Astrocyte (in vitro differentiated cells and primary cell): ENCODE results near the gene CBARP. TPM values are rescaled to one million over a fixed set of nuclear protein-coding genes. Genes with fewer than 3 reads are reported as not detected.

Experiments
- DNase-seq: peaks from one replicate; pipeline ENCODE4 v3.0.0-alpha.2; 2010; ENCODE audit warnings: low read depth
- FAIRE-seq: peaks from 2 replicates; lab custom pipeline; 2011; peaks lifted over from hg19 to GRCh38; lab: Jason Lieb, UNC
- H2AFZ ChIP-seq: 2 replicates; pipeline ENCODE4 v1.6.0; 2012; ENCODE audit warnings: low read depth, low read length, inconsistent platforms
- H3K27ac ChIP-seq: 2 replicates; pipeline ENCODE4 v1.5.1; 2011; ENCODE audit warnings: low read depth, low read length, inconsistent platforms
- H3K27me3 ChIP-seq: 2 replicates; pipeline ENCODE4 v1.6.0; 2011; ENCODE audit warnings: low read length, inconsistent platforms; ENCODE audit not compliant: insufficient read depth
- H3K36me3 ChIP-seq: 2 replicates; pipeline ENCODE4 v1.5.1; 2011; ENCODE audit warnings: low read length, inconsistent platforms; ENCODE audit not compliant: insufficient read depth
- H3K4me1 ChIP-seq: 2 replicates; pipeline ENCODE4 v1.5.1; 2011; ENCODE audit warnings: low read length, inconsistent platforms; ENCODE audit not compliant: insufficient read depth
- H3K4me2 ChIP-seq: 2 replicates; pipeline ENCODE4 v1.6.0; 2012; ENCODE audit warnings: low read length, inconsistent platforms
- H3K4me3 ChIP-seq: 2 replicates; pipeline ENCODE4 v1.5.1; 2011; ENCODE audit warnings: low read depth, mild to moderate bottlenecking, low read length, inconsistent platforms; ENCODE audit not compliant: insufficient read depth
- H3K79me2 ChIP-seq: 2 replicates; pipeline ENCODE4 v1.6.0; 2012; ENCODE audit warnings: mild to moderate bottlenecking, low read length, inconsistent platforms; ENCODE audit not compliant: insufficient read depth
- H3K9ac ChIP-seq: 2 replicates; pipeline ENCODE4 v1.6.0; 2012; ENCODE audit warnings: mild to moderate bottlenecking, low read length, inconsistent platforms
- H3K9me3 ChIP-seq: 2 replicates; pipeline ENCODE4 v1.5.1; 2012; ENCODE audit warnings: low read depth, mild to moderate bottlenecking, low read length, inconsistent platforms; ENCODE audit not compliant: insufficient read depth
- H4K20me1 ChIP-seq: 2 replicates; pipeline ENCODE4 v1.6.0; 2012; ENCODE audit warnings: low read length, inconsistent platforms; ENCODE audit not compliant: insufficient read depth
- H3K27ac Mint-ChIP-seq: one replicate; pipeline ENCODE4 v1.8.0; 2021; ENCODE audit warnings: mild to moderate bottlenecking, mixed read lengths; ENCODE audit not compliant: unreplicated experiment
- H3K27me3 Mint-ChIP-seq: one replicate; pipeline ENCODE4 v1.8.0; 2021; ENCODE audit warnings: low read depth, mixed read lengths; ENCODE audit not compliant: unreplicated experiment
- H3K36me3 Mint-ChIP-seq: one replicate; pipeline ENCODE4 v1.8.0; 2021; ENCODE audit warnings: low read depth, mixed read lengths; ENCODE audit not compliant: unreplicated experiment
- H3K4me1 Mint-ChIP-seq: one replicate; pipeline ENCODE4 v1.8.0; 2021; ENCODE audit warnings: low read depth, mixed read lengths; ENCODE audit not compliant: unreplicated experiment
- H3K4me3 Mint-ChIP-seq: one replicate; pipeline ENCODE4 v1.8.0; 2021; ENCODE audit warnings: mild to moderate bottlenecking, moderate library complexity, mixed read lengths; ENCODE audit not compliant: unreplicated experiment
- H3K9me3 Mint-ChIP-seq: one replicate; pipeline ENCODE4 v1.8.0; 2021; ENCODE audit warnings: mild to moderate bottlenecking, mixed read lengths; ENCODE audit not compliant: unreplicated experiment
- EZH2 ChIP-seq: IDR thresholded peaks from 2 replicates; pipeline ENCODE4 v1.6.1; 2012; ENCODE audit warnings: mild to moderate bottlenecking, low read length, inconsistent platforms; ENCODE audit not compliant: insufficient read depth
- total RNA-seq: library from RNA; stranded (reverse); gene quantifications from 2 replicates; pipeline ENCODE4 v1.2.1, GENCODE V29; 2021
- TF ChIP-seq, protein P1 (sequence below): IDR thresholded peaks from 2 replicates; pipeline ENCODE4 v1.5.1; 2011; ENCODE audit warnings: low read depth, mild to moderate bottlenecking, inconsistent platforms, low read length, moderate library complexity; ENCODE audit not compliant: insufficient read depth

Gene CBARP
- total RNA-seq, 1 donor from 2014 or later, result 19.8 TPM

DNA sequence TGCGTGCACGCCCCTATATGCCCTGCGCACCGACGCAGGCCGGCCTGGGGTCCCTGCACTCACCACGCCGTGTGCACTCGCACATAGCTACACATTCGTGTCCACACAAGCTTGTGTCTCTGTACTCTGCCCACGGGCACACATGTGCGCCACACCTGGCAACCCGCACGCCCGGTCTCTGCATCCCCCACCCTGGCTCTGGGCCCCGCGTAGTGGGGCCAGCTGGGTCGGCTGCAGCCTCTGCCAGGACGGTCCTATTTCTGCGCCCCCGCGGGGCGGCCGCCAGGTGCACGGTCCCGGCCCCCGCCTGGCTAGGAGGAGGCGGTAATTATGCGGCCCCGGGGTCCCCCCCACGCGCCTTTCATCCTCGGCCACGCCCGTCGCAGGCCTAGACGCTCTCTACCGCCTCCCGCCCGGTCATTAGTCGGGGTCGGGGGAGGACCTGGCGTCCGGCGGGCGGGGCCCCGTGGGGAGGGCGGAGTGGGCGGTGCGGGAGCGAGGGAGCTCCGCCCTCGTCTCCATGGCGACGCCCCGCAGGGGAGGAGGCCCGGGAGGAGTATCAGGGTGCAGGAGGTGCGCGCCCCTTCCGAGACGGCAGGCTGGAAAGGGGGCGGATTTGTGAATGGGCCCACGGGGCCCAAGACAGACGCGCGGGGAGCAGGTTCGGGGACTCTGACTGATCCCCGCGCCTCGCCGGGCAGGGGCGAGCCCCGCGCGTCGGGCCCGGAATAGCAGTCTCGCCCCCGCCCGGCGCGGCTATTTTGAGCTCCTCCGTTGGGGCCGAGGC is 28.5 kb upstream of the CBARP start:
- Histone ChIP-seq H3K4me3 (peak overlapping the region; percentile 53), H3K27me3 (no peaks in the 10 kb centered on the region), H3K4me1 (peaks cover 70% of the 10 kb centered on the region), H3K79me2 (peaks cover 19% of the 10 kb centered on the region), H3K4me2 (peak overlapping the region; percentile 93), H2AFZ (peak overlapping the region; percentile 31), H3K27ac (peak overlapping the region; percentile 75), H4K20me1 (peaks cover 22% of the 10 kb centered on the region), H3K36me3 (peaks cover 4% of the 10 kb centered on the region), H3K9ac (peak overlapping the region; percentile 75), H3K9me3 (no peaks in the 10 kb centered on the region)
- TF ChIP-seq, protein P1, sequence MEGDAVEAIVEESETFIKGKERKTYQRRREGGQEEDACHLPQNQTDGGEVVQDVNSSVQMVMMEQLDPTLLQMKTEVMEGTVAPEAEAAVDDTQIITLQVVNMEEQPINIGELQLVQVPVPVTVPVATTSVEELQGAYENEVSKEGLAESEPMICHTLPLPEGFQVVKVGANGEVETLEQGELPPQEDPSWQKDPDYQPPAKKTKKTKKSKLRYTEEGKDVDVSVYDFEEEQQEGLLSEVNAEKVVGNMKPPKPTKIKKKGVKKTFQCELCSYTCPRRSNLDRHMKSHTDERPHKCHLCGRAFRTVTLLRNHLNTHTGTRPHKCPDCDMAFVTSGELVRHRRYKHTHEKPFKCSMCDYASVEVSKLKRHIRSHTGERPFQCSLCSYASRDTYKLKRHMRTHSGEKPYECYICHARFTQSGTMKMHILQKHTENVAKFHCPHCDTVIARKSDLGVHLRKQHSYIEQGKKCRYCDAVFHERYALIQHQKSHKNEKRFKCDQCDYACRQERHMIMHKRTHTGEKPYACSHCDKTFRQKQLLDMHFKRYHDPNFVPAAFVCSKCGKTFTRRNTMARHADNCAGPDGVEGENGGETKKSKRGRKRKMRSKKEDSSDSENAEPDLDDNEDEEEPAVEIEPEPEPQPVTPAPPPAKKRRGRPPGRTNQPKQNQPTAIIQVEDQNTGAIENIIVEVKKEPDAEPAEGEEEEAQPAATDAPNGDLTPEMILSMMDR, result no peak
- TF ChIP-seq EZH2, result no peak
- Mint-ChIP-seq H3K4me3 (peak overlapping the region; percentile 72), H3K9me3 (no peaks in the 10 kb centered on the region), H3K27ac (peak overlapping the region; percentile 66), H3K36me3 (peaks cover 4% of the 10 kb centered on the region), H3K4me1 (peaks cover 34% of the 10 kb centered on the region), H3K27me3 (no peaks in the 10 kb centered on the region)
- DNase-seq (peak; percentile 58), FAIRE-seq (no peak)

DNA sequence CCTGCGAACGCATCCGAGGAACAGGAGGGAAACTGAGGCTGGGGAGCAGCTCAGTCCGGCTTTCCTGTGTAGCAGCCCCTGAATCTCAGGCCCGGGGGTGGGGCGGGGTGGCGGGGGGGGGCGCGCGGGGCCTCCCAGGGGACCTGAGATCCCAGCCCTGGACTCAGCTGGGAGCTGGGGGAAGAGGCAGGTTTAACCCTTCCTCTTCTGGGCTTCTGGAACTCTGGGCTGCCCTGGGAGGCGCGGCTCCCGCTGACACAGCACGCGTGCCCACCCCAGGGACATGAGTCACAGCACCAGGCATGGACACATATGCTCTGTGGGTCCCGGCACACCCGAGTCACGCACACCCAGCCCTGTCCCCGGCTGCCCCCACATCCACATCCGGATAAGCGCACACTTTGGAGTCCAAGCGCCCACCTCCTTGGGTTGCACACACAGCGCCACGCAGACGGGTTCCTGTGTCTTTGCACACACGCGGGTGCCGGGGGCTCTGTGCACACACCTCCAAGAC is 27.9 kb upstream of the CBARP start:
- no peaks in the 10 kb centered on the region for H3K9me3 Mint-ChIP-seq
- Histone ChIP-seq H3K4me2 (peak overlapping the region; percentile 93), H3K36me3 (no peaks in the 10 kb centered on the region), H2AFZ (no peak overlapping the region), H3K9me3 (no peaks in the 10 kb centered on the region), H3K27me3 (no peaks in the 10 kb centered on the region), H3K4me1 (peaks cover 67% of the 10 kb centered on the region), H3K79me2 (peaks cover 13% of the 10 kb centered on the region), H3K9ac (peak overlapping the region; percentile 75), H4K20me1 (peaks cover 16% of the 10 kb centered on the region), H3K4me3 (peak overlapping the region; percentile 53), H3K27ac (peak overlapping the region; percentile 75)
- peak overlapping the region; percentile 92 for H3K27ac Mint-ChIP-seq
- H3K4me1 Mint-ChIP-seq, result peaks cover 28% of the 10 kb centered on the region
- DNase-seq (peak; percentile 62), FAIRE-seq (no peak)
- no peak for TF ChIP-seq EZH2
- peak overlapping the region; percentile 72 for H3K4me3 Mint-ChIP-seq
- H3K27me3 Mint-ChIP-seq, result no peaks in the 10 kb centered on the region
- H3K36me3 Mint-ChIP-seq, result peaks cover 1% of the 10 kb centered on the region

DNA sequence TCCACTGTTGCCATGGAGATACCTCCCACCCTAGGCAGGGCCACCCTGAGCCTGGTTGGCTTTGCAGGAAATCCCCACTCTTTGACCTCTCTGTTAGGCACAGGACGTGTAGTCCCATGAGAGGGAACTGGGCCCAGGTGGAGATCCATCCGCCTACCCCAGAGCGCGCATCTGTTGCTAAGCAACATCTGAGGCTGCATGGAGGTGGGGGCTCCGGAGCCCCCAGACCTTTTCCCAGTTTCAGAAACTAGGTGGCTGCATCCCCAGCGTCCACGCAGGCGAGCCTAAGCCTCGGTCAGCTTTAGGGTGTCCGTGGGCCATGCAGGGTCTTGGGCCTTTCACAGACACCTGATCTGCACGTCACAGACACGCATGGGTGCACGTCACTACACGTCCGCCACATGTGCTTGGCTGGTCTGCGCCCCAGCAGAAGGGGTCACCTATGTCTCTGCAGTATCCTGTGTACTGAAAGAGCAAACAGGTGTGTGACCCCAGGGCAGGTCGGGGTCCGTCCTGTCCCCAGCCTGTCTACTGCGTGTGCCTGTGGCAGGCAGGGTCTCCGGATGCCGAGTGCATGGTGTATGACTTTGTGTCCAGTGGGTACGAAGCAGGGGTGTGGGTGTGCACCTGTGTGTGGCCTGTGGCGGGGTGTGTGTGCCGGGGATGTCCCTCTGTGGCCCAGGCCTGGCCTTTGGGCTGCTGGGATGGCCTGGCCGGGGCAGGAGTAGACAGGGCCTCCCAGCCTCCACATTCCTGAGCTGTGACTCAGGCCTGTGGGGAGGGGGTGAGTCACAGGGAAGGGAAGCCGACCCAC is 27.2 kb upstream of the CBARP start:
- Histone ChIP-seq H3K9ac (peak overlapping the region; percentile 61), H3K27me3 (no peaks in the 10 kb centered on the region), H3K79me2 (peaks cover 6% of the 10 kb centered on the region), H2AFZ (no peak overlapping the region), H3K4me3 (no peak overlapping the region), H4K20me1 (peaks cover 11% of the 10 kb centered on the region), H3K4me1 (peaks cover 66% of the 10 kb centered on the region), H3K36me3 (no peaks in the 10 kb centered on the region), H3K4me2 (peak overlapping the region; percentile 68), H3K9me3 (no peaks in the 10 kb centered on the region), H3K27ac (peak overlapping the region; percentile 67)
- H3K36me3 Mint-ChIP-seq, result peaks cover 1% of the 10 kb centered on the region
- peak overlapping the region; percentile 45 for H3K4me3 Mint-ChIP-seq
- no peaks in the 10 kb centered on the region for H3K27me3 Mint-ChIP-seq
- no peaks in the 10 kb centered on the region for H3K9me3 Mint-ChIP-seq
- TF ChIP-seq, protein P1, result no peak
- TF ChIP-seq EZH2, result no peak
- FAIRE-seq (no peak), DNase-seq (peak; percentile 76)
- peaks cover 27% of the 10 kb centered on the region for H3K4me1 Mint-ChIP-seq
- H3K27ac Mint-ChIP-seq, result peak overlapping the region; percentile 92
